Suprapubic skin (tissue), 3 donors: ENCODE measurements around the gene FOXK1.

Source experiments
- CTCF ChIP-seq, 2 donors: fragments of 200-600 bp in 1 of 2; fragments of 450-650 bp in 1 of 2; sonication (generic) in 1 of 2; IDR thresholded peaks; one replicate each; pipeline ENCODE4 v1.5.1; 2016 to 2019; ENCODE audit warnings: antibody characterized with exemption in 2 of 2, mild to moderate bottlenecking in 1 of 2, moderate library complexity in 1 of 2
- EP300 ChIP-seq: sonication (generic); formaldehyde crosslinking; IDR thresholded peaks from one replicate; pipeline ENCODE4 v1.6.1; 2017; ENCODE audit warnings: antibody characterized with exemption

DNA sequence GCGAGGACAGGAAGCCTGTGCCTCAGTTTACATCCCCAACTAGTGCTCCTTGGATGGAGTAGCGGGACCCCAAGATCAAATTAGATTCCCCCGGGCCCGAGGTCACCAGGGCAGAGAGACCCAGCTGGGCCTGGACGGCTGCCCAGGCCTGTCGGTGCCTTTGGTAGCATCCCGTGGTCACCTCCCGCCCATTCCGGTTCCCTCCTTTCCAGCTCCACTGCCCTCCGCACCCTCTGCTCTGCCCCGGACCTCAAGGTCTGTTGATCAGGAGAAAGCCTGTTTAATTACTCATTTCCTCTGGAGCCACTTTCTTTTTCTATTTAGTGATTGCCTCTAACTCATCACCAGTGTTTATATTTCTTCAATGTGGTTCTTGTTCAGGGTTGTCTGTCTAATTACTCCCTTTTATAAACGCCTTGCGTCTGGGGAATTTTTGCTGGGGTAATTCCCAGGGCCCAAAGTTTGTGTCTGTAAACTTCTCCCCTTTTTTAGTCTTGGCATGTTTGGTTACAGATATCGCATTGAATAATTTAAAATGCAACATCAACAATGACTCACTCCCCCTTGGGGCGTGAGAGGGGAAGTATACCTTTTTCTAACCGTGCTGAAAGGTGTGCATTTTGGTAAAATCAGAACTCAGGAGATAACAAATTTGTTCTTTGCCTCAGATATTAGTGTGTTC lies 1.9 kb downstream of the FOXK1 start:
- TF ChIP-seq CTCF (IDR thresholded peaks at IDR 0.05) (no peak), EP300 (no peak)
